GM10248 (cell line): ENCODE measurements around the gene PFKFB2.

Experiments
- CTCF ChIA-PET: fragments of 300-600 bp; sonication (Branson Sonifier 250); formaldehyde crosslinking; extraction: SDS; loops from one replicate; lab custom pipeline; 2021; ENCODE audit warnings: antibody characterized with exemption; lab: Yijun Ruan, JAX
- POLR2A ChIA-PET: fragments of 350-650 bp; sonication (Branson Sonifier 250); formaldehyde crosslinking; extraction: SDS; loops from one replicate; lab custom pipeline; 2020; ENCODE audit warnings: antibody characterized with exemption; lab: Yijun Ruan, JAX
- DNase-seq: peaks from one replicate; pipeline ENCODE4 v3.0.0; 2012; ENCODE audit errors: extremely low spot score
- TF ChIP-seq, protein P1 (sequence below): IDR thresholded peaks from 2 replicates; pipeline ENCODE4 v1.5.1; 2012; ENCODE audit warnings: mild to moderate bottlenecking, low read depth; ENCODE audit errors: extremely low read depth, missing control alignments, control extremely low read depth

PFKFB2 gene

DNA sequence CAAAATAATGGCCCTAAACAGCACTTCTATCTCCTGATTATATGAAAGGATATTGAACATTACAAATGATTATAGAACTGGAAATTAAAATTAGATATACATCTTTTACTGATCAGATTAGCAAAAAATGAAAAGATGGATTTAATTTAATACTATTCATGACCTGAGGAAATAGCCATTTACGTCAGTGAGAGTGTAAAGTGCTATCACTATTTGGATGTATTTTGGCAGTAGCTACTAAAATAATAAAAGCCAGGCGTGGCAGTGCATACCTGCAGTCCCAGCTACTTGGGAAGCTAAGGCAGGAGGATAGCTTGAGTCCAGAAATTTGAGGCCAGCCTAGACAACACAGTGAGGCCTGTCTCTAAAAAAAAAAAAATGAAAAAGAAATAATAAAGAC lies 40.9 kb downstream of the PFKFB2 start:
- TF ChIP-seq, protein P1, sequence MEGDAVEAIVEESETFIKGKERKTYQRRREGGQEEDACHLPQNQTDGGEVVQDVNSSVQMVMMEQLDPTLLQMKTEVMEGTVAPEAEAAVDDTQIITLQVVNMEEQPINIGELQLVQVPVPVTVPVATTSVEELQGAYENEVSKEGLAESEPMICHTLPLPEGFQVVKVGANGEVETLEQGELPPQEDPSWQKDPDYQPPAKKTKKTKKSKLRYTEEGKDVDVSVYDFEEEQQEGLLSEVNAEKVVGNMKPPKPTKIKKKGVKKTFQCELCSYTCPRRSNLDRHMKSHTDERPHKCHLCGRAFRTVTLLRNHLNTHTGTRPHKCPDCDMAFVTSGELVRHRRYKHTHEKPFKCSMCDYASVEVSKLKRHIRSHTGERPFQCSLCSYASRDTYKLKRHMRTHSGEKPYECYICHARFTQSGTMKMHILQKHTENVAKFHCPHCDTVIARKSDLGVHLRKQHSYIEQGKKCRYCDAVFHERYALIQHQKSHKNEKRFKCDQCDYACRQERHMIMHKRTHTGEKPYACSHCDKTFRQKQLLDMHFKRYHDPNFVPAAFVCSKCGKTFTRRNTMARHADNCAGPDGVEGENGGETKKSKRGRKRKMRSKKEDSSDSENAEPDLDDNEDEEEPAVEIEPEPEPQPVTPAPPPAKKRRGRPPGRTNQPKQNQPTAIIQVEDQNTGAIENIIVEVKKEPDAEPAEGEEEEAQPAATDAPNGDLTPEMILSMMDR = no peak

DNA sequence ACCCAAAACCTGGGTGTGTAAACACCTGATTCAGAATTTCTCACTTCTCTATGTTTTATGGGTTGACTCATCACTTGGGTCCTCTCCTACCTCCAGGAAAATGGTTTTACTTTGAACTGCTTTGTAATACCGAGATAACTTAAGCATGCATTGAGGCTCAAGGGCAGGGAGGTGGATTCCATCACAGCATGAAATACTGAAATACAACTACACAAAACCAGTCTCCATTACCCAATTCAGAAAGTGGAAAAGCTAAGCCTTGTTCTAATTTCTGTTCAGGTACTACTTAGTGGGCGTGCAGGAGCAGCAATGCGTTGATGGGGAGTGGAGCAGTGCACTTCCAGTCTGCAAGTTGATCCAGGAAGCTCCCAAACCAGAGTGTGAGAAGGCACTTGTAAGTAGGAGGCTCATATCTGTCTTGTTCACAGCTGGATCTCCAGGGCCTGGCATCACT lies 44.8 kb downstream of the PFKFB2 start:
- CTCF ChIA-PET = interaction anchor here (1.0 to 2.9 kb wide), 7 partner anchors 8 to 307 kb away, joined by 3 to 11 read pairs (median 3); no protein-coding TSS in a partner anchor
- TF ChIP-seq, protein P1 = no peak
- POLR2A ChIA-PET = no interaction called here
- DNase-seq = peak; percentile 59

More for the DNA sequence above, 40.9 kb downstream of the PFKFB2 start:
- DNase-seq = no peak
- ChIA-PET CTCF (interaction anchor here (1.3 to 2.1 kb wide), 7 partner anchors 10 to 406 kb away, joined by 3 to 13 read pairs (median 4); partner anchors contain the start of gene CD55), POLR2A (no interaction called here)

DNA sequence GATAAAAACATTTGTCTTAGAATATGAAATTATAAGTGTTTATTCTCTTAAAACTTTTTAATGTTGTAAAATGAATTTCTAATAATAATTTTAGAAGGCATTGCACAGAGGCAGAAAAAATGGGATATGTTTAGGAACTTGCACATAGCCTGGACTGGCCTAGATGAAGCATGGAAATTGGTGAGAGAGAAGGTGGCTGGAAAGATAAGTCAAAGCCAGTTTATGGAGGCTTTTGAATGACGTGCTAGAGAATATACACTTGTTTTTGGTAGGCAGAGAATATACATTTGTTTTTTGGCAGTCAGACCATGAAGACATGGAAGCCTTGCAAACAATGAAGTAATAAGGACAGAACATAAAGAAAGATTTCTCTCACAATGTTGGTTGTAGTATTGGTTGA lies 48.6 kb downstream of the PFKFB2 start:
- ChIA-PET CTCF (no interaction called here), POLR2A (no interaction called here)
- no peak for DNase-seq
- TF ChIP-seq, protein P1 = no peak

DNA sequence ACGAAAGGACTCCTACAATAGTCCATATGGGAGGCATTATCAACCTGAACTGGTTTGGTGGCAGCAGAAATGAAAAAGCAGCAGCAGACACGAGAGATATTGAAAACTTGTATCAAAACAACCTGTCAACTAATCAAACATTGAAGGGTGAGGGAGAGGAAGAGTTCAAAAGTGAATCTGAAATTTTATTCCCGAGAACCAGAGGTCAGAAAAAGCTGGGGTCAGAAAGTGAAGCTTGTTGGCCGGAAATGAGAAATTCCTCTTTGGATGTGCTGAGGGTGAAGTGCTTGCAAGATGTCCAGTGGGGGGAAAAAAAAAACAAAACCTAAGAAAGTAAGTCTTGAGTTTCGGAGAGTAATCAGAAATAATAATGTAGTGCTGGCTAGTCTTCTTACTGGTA lies 49.1 kb downstream of the PFKFB2 start:
- DNase-seq = no peak
- POLR2A ChIA-PET = no interaction called here
- TF ChIP-seq, protein P1 = no peak
- CTCF ChIA-PET = interaction anchor here (2.6 kb wide), 1 partner anchor 398 kb away, joined by 6 read pairs; no protein-coding TSS in a partner anchor

DNA sequence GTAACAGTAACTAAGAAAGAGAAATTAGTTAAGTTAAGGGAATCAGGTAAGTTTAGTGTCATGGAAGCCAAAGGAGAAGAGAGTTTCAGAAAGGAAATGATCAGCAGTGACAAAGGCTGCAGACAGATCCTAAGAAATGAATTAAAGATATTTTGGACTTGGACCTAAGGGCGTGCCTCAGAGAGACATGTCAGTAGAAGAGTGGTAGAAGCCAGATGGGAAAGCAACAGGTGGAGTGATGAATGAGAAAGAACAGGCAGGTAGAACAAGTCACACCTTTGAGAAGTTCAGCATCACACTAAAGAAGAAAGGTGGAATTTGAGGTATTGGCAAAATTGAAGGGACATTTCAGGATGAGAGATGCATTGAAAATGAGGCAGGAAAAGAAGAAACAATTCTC lies 49.6 kb downstream of the PFKFB2 start:
- DNase-seq = no peak
- TF ChIP-seq, protein P1 = no peak
- ChIA-PET CTCF (interaction anchor here (2.6 kb wide), 1 partner anchor 397 kb away, joined by 6 read pairs; no protein-coding TSS in a partner anchor), POLR2A (no interaction called here)

DNA sequence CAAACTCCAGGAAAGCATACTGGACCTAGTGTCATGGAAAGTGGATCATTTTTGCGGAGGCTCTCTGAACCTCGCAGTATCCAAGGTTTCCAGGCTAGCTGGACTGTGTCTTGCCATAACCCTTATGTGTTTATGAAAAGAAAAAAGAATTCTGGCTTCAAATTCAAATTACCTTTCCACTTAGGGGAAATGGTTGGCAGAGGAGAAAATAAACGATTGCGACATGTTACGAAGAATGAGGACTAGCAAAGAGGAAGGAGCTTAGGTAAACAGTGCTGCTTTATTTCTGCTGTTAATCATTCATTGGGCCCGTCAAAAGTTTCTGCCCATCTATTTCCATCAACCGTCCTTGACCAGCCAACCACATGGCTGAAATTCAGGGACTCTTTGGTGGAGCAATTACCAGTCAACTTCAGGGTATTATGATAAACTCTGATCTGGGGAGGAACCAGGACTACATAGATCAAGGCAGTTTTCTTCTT lies 50.9 kb downstream of the PFKFB2 start, which contains the start of gene C4BPA:
Gene C4BPA (plus strand): TSS at position 342 of the 482 bp plus-strand sequence. CDS start 8,793 bp downstream, outside the sequence.
- no peak for DNase-seq
- TF ChIP-seq, protein P1 = no peak
- ChIA-PET CTCF (interaction anchor here (1.1 to 2.6 kb wide), 2 partner anchors 241 to 396 kb away, joined by 3 to 6 read pairs; no protein-coding TSS in a partner anchor), POLR2A (interaction anchor here (0.6 kb wide), 1 partner anchor 226 kb away, joined by 5 read pairs; no protein-coding TSS in a partner anchor)
